Fibroblast of lung (primary cell): Measurements from ENCODE around the gene SPDL1.

Experiments used
- CTCF ChIP-seq, 2 donors: IDR thresholded peaks in 1 of 2; conservative IDR thresholded peaks in 1 of 2; 1 replicate in 1 of 2; 2 replicates in 1 of 2; pipeline ENCODE4 v1.5.1; 2011 to 2012; ENCODE audit warnings: low read length in 2 of 2, control low read depth in 1 of 2, inconsistent platforms in 1 of 2, low read depth in 1 of 2, mild to moderate bottlenecking in 1 of 2
- EZH2 ChIP-seq: IDR thresholded peaks from 2 replicates; pipeline ENCODE4 v1.5.1; 2012; ENCODE audit warnings: low read length, control low read depth, mild to moderate bottlenecking; ENCODE audit errors: missing control alignments

GRCh38 chr5:169602535-169602934 lies 19.0 kb downstream of the SPDL1 start:
- TF ChIP-seq CTCF (conservative IDR thresholded peaks at IDR 0.05 in 1 of 2, IDR thresholded peaks at IDR 0.05 in 1 of 2; ENCODE audit: low read depth in 1 of 2, low read length in 2 of 2) (no peak), EZH2 (no peak)
